ENCODE data around the gene GRAMD2A. TPM values are rescaled to one million over a fixed set of nuclear protein-coding genes. Genes with fewer than 3 reads are reported as not detected.
A peak's percentile ranks its signal among the peaks of the same experiment; 100 is the strongest.

The GRAMD2A gene
- total RNA-seq, 4 donors from 2014 or later: 0.67 to 4.1 TPM; not detected in 2

GRCh38 chr15:72201391-72201921 is 3.9 kb upstream of the GRAMD2A start:
- no peak overlapping the region for H3K27ac ChIP-seq

GRCh38 chr15:72200395-72201237 is 3.0 kb upstream of the GRAMD2A start:
- H3K27me3 ChIP-seq: peaks cover 0 to 11% of the 10 kb centered on the region in 2 donors
- no peaks in the 10 kb centered on the region for H3K9me3 ChIP-seq
- H3K4me3 ChIP-seq: no peak overlapping the region
- H3K36me3 ChIP-seq: no peaks in the 10 kb centered on the region
- DNase-seq: no peak
- intact Hi-C loops (cut with DNase I; ENCODE audit: low total_unique reads): loop anchor here (10.0 kb wide), 1 partner anchor 74 kb away; the partner anchor contains the start of gene PARP6
- TF ChIP-seq CTCF (IDR thresholded peaks at IDR 0.05) (no peak), POLR2A (IDR thresholded peaks at IDR 0.05) (no peak)
- no peak overlapping the region for H3K27ac ChIP-seq
- H3K4me1 ChIP-seq: peaks cover 0 to 5% of the 10 kb centered on the region in 2 donors

More at GRCh38 chr15:72201391-72201921, 3.9 kb upstream of the GRAMD2A start:
- intact Hi-C loops (cut with DNase I; ENCODE audit: low total_unique reads): loop anchor here (10.0 kb wide), 1 partner anchor 73 kb away; the partner anchor contains the start of gene PARP6
- Histone ChIP-seq H3K36me3 (no peaks in the 10 kb centered on the region), H3K27me3 (peaks cover 0 to 10% of the 10 kb centered on the region in 2 donors), H3K9me3 (no peaks in the 10 kb centered on the region), H3K4me3 (no peak overlapping the region), H3K4me1 (peaks cover 0 to 5% of the 10 kb centered on the region in 2 donors)
- no peak for DNase-seq
- TF ChIP-seq POLR2A (IDR thresholded peaks at IDR 0.05): no peak
- no peak for TF ChIP-seq CTCF (IDR thresholded peaks at IDR 0.05)

GRCh38 chr15:72199721-72200212 is 2.2 kb upstream of the GRAMD2A start:
- no peak overlapping the region for H3K27ac ChIP-seq
- H3K4me3 ChIP-seq: no peak overlapping the region
- H3K4me1 ChIP-seq: peaks cover 0 to 5% of the 10 kb centered on the region in 2 donors
- peaks cover 0 to 11% of the 10 kb centered on the region in 2 donors for H3K27me3 ChIP-seq
- H3K9me3 ChIP-seq: no peaks in the 10 kb centered on the region
- H3K36me3 ChIP-seq: no peaks in the 10 kb centered on the region
- peak; percentile 69 to 73 for DNase-seq
- intact Hi-C loops (cut with DNase I; ENCODE audit: low total_unique reads): loop anchor here (10.0 kb wide), 1 partner anchor 75 kb away; the partner anchor contains the start of gene PARP6
- TF ChIP-seq CTCF (IDR thresholded peaks at IDR 0.05) (peak; percentile 82 to 89 (median 86)), POLR2A (IDR thresholded peaks at IDR 0.05) (no peak)

GRCh38 chr15:72199205-72199515 is 1.6 kb upstream of the GRAMD2A start:
- Histone ChIP-seq H3K4me1 (peaks cover 0 to 5% of the 10 kb centered on the region in 2 donors), H3K27ac (no peak overlapping the region)

More at GRCh38 chr15:72199205-72199515, 1.6 kb upstream of the GRAMD2A start:
- Histone ChIP-seq H3K9me3 (no peaks in the 10 kb centered on the region), H3K4me3 (no peak overlapping the region), H3K27me3 (peaks cover 0 to 11% of the 10 kb centered on the region in 2 donors), H3K36me3 (no peaks in the 10 kb centered on the region)
- no peak for DNase-seq
- no peak for TF ChIP-seq POLR2A (IDR thresholded peaks at IDR 0.05)
- no peak for TF ChIP-seq CTCF (IDR thresholded peaks at IDR 0.05)
- intact Hi-C loops (cut with DNase I; ENCODE audit: low total_unique reads): no loop called here

All from uterus (tissue), 4 donors.